ENCODE results near the gene ANKS1B.
"Not testable (repeated sequence)": the region's sequence is repeated elsewhere in the genome, so short reads cannot be mapped to it uniquely, and the experiment has no call there.

The ANKS1B gene

GRCh38 chr12:99352269-99352668 is 632.5 kb downstream of the ANKS1B start:
- H3K4me3 ChIP-seq (ENCODE audit: low read depth, low read length) = no peak overlapping the region
- TF ChIP-seq CTCF (conservative IDR thresholded peaks at IDR 0.05; ENCODE audit: low read depth, low read length) = no peak
- DNase-seq (ENCODE audit: low read depth) = no peak

GRCh38 chr12:99343960-99344359 is 640.8 kb downstream of the ANKS1B start:
- DNase-seq (ENCODE audit: low read depth) = no peak
- no peak overlapping the region for H3K4me3 ChIP-seq (ENCODE audit: low read depth, low read length)
- TF ChIP-seq CTCF (conservative IDR thresholded peaks at IDR 0.05; ENCODE audit: low read depth, low read length) = no peak

GRCh38 chr12:99339663-99340062 is 645.1 kb downstream of the ANKS1B start:
- no peak overlapping the region for H3K4me3 ChIP-seq (ENCODE audit: low read depth, low read length)
- TF ChIP-seq CTCF (conservative IDR thresholded peaks at IDR 0.05; ENCODE audit: low read depth, low read length) = no peak
- DNase-seq (ENCODE audit: low read depth) = no peak

GRCh38 chr12:99334285-99335056 is 650.3 kb downstream of the ANKS1B start:
- DNase-seq (ENCODE audit: low read depth) = no peak
- no peak overlapping the region for H3K4me3 ChIP-seq (ENCODE audit: low read depth, low read length)
- TF ChIP-seq CTCF (conservative IDR thresholded peaks at IDR 0.05; ENCODE audit: low read depth, low read length) = no peak

- no peak for DNase-seq (ENCODE audit: low read depth)
- H3K4me3 ChIP-seq (ENCODE audit: low read depth, low read length) = no peak overlapping the region
- no peak for TF ChIP-seq CTCF (conservative IDR thresholded peaks at IDR 0.05; ENCODE audit: low read depth, low read length)
Measured at GRCh38 chr12:99332936-99333591, 651.7 kb downstream of the ANKS1B start.

- no peak for TF ChIP-seq CTCF (conservative IDR thresholded peaks at IDR 0.05; ENCODE audit: low read depth, low read length)
Measured at GRCh38 chr12:99330216-99330615, 654.5 kb downstream of the ANKS1B start.

GRCh38 chr12:99321210-99321609 is 663.5 kb downstream of the ANKS1B start:
- H3K4me3 ChIP-seq (ENCODE audit: low read depth, low read length); DNase-seq (ENCODE audit: low read depth): not testable (repeated sequence)

More at GRCh38 chr12:99330216-99330615, 654.5 kb downstream of the ANKS1B start:
- no peak for DNase-seq (ENCODE audit: low read depth)
- no peak overlapping the region for H3K4me3 ChIP-seq (ENCODE audit: low read depth, low read length)

Measured in choroid plexus epithelial cell (primary cell).